ENCODE results near the gene PARD3B. TPM values are rescaled to one million over a fixed set of nuclear protein-coding genes. Genes with fewer than 3 reads are reported as not detected.

The PARD3B gene
- polyA plus RNA-seq, 3 donors, result 2.0 to 13.6 (median 5.0) TPM

GRCh38 chr2:205032093-205032551 lies 486.8 kb downstream of the PARD3B start:
- 65 to 90% (median 84%) methylated on average over 4 of the region's 4 CpGs for WGBS, 3 donors
- no peak overlapping the region for H3K27ac ChIP-seq (ENCODE audit: low read depth, low read length)

DNA sequence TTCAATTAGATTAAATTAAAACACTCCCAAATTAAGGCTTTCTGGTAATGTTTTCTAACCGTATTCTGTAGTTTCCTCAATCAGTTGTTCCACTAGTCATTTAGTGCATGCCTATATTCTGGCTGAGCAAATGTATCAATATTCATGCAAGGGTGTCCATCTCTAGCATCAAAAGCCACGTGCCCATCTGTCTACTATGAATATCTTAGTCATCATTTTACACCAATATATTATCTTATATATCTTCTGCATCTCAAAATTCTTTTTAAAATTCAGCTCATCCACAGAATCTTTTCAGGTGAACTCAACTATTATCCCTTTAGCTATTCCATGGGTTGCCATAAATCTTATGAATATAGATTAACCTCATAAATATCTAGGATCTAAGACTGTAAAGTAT lies 488.2 kb downstream of the PARD3B start:
- H3K27ac ChIP-seq (ENCODE audit: low read depth, low read length), result no peak overlapping the region
- 88 to 99% (median 89%) methylated on average over 2 of the region's 2 CpGs for WGBS, 3 donors

DNA sequence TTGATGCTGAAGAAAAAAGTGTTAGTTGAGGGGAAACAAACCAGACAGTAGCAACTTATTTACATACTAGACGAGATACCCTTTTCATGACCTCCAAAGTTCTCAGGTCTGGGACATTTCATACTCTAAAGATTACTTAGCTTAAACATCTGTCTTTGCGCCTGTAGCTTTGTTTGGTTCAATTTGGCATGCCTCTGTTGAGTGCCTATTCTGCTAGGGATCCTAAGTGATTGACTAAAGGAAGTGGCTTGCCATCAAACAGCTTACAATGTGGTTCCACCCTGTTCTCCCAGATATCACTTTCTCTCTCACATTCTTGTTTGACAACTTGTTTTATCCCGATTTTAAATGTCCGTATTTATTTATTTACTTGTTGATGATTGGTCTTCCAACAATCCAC lies 488.8 kb downstream of the PARD3B start:
- 62 to 81% (median 80%) methylated on average over 4 of the region's 4 CpGs for WGBS, 3 donors
- no peak overlapping the region for H3K27ac ChIP-seq (ENCODE audit: low read depth, low read length)

- 87 to 100% (median 93%) methylated on average over 1 of the region's 1 CpG for WGBS, 3 donors
- no peak overlapping the region for H3K27ac ChIP-seq (ENCODE audit: low read depth, low read length)
Observed at GRCh38 chr2:205040323-205040722, 495.0 kb downstream of the PARD3B start.

- 66 to 76% (median 73%) methylated on average over 5 of the region's 5 CpGs for WGBS, 3 donors
- no peak overlapping the region for H3K27ac ChIP-seq (ENCODE audit: low read depth, low read length)
Observed at GRCh38 chr2:205041472-205042130, 496.3 kb downstream of the PARD3B start.

GRCh38 chr2:205043285-205043684 lies 498.0 kb downstream of the PARD3B start:
- H3K27ac ChIP-seq (ENCODE audit: low read depth, low read length), result no peak overlapping the region

DNA sequence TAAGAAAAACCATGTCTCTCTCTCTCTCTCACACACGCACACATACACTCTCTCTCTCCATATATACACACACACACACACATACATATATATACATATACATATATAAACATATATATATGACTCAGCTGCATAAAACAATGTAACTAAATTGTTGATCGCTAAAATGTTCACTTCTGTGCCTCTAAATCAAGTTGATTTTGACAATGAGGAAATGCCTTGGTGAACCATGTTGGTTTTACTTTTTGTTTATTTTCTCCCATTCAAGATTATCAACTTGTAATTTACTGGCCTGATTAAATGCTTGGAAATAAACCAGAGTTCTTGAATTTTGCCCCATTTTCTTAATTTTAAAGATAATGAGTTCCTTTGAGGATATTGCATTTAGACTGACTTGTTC lies 500.4 kb downstream of the PARD3B start:
- no peak overlapping the region for H3K27ac ChIP-seq (ENCODE audit: low read depth, low read length)
- WGBS, 3 donors, result 78 to 94% (median 88%) methylated on average over 2 of the region's 2 CpGs

DNA sequence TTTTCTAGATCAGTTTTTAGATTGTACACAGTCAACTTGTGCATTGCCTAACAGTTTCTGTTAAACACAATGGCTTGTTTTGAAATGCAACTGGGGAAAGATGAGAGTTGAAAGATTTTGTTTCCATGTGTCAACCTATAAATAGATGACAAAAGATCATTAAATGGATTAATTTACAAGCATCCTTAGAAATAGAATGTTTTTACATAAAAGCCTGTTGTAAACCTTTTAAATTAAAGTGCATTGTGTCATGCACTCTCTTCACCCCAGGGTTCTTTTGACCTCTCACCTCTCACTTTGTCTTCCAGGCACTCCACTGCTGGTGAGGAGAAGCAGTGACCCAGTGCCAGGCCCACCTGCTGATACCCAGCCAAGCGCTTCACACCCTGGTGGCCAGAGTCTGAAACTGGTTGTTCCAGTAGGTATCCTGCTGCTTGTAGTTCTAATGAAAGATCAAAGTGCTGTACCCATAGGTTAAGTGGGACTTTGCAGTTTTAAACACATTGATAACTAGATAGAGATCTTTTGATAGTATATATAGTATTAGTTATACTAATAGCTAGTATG lies 502.1 kb downstream of the PARD3B start:
- 94 to 100% (median 96%) methylated on average over 1 of the region's 1 CpG for WGBS, 3 donors
- H3K27ac ChIP-seq (ENCODE audit: low read depth, low read length), result no peak overlapping the region

DNA sequence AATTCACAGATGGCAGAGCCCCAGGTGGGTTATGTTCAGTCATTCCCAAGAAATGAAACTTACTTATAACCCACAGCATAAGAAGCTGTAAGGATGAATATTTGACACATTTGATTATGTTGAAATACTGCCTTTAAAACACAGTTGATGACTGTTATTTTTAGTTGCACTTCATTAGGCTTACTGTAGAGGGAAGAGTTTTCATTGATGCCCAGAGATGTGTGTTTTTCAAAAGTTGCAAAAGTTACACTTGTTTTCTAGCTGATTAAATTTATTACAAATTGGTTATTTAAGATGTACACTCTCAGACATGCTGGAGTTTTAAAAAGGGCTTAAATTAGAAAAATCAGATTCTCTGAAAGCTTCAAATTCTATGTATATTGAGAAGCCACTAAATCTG lies 506.1 kb downstream of the PARD3B start:
- H3K27ac ChIP-seq (ENCODE audit: low read depth, low read length), result no peak overlapping the region

- 87 to 92% (median 88%) methylated on average over 2 of the region's 2 CpGs for WGBS, 3 donors
Observed at GRCh38 chr2:205052781-205053180, 507.5 kb downstream of the PARD3B start.

DNA sequence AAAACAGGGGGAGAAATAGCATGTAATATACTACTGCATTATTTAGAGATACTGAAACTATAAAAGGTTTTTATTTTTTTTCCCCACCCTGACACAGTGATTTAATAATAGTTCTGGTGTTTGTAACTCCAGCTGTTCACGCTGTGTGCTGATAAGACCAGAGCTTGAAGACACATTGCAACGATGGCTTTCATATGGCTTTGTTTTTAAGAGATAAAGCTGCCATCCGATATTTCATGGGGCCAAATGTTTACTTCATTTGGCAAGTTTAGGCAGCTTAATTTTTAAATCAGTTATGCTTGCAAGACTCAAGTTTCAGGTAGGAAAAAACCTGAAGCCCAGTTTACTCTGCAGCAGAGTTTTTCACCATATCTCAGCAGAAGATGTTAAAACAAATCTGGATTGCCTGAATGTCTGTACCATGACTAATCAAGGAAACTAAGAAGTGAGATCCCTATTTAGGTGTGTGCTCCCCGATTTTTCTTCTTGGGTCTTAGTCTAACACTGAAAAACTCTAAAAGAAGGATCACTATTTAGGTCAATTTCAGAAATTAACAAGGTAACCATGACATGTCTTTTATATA lies 508.6 kb downstream of the PARD3B start:
- WGBS, 3 donors, result 41 to 49% (median 43%) methylated on average over 4 of the region's 4 CpGs
- H3K27ac ChIP-seq (ENCODE audit: low read depth, low read length), result no peak overlapping the region

More at GRCh38 chr2:205052781-205053180, 507.5 kb downstream of the PARD3B start:
- no peak overlapping the region for H3K27ac ChIP-seq (ENCODE audit: low read depth, low read length)

DNA sequence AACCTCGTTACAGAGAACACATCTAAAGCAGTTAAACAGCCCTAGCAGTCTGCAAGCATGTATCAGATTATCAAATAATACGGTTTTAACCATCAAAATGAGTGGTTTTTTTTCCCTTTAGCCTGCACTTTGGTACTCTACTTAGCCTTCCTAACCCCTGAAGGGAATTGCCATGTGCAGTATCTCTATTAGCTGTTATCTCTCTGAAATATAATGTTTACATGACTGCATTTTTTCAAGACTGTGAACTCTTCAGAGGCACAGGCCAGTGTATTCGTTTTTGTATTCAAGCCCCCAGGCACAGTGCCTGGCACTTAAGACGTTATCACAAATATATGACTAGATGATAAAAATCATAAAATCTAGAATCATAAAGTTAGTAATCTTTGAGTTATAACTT lies 509.5 kb downstream of the PARD3B start:
- H3K27ac ChIP-seq (ENCODE audit: low read depth, low read length), result no peak overlapping the region
- WGBS, 3 donors, result 70 to 83% (median 73%) methylated on average over 4 of the region's 4 CpGs

DNA sequence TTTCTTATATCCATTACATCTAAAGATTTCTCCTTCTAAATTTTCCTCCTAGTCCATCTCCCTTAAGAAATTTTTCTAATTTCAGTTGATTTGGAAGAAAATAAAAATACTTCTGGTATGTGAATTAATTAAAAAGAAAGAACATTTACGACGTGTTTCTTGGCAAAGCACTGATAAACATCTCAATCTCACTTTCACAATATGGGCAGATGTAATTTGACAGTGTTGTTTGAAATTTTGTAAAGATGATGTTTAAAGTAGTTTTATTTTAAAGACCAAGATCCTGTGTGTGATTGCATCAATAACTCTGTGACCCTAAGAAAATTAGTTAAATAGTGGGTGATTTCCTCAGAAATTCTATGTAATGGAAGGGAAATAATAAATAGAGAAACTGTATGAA lies 510.0 kb downstream of the PARD3B start:
- WGBS, 3 donors, result 64 to 72% (median 67%) methylated on average over 2 of the region's 2 CpGs
- H3K27ac ChIP-seq (ENCODE audit: low read depth, low read length), result no peak overlapping the region

DNA sequence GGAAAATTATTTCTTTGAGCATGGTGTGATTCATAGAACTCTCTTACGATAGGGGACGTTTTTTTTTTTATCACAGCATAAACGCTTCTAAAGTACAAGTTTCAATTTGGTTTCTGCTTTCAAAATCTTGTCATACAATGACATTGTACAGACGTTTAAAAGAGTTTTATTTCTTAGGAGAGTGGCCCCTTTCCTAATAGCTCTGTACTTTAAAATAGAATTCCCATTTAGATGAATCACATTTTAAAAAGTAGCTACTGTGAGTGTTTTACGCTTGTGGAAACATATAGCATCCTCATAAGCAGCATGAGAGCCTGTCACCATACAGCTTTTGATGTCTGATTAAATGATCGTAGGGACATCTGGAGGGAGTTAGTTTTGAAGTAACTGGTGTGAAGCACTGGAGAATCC lies 510.9 kb downstream of the PARD3B start:
- no peak overlapping the region for H3K27ac ChIP-seq (ENCODE audit: low read depth, low read length)
- 61 to 65% (median 64%) methylated on average over 6 of the region's 6 CpGs for WGBS, 3 donors

- WGBS, 3 donors, result 88 to 93% (median 91%) methylated on average over 2 of the region's 2 CpGs
- H3K27ac ChIP-seq (ENCODE audit: low read depth, low read length), result no peak overlapping the region
Observed at GRCh38 chr2:205058409-205058808, 513.1 kb downstream of the PARD3B start.

GRCh38 chr2:205060269-205060668 lies 515.0 kb downstream of the PARD3B start:
- 87 to 93% (median 89%) methylated on average over 2 of the region's 2 CpGs for WGBS, 3 donors

DNA sequence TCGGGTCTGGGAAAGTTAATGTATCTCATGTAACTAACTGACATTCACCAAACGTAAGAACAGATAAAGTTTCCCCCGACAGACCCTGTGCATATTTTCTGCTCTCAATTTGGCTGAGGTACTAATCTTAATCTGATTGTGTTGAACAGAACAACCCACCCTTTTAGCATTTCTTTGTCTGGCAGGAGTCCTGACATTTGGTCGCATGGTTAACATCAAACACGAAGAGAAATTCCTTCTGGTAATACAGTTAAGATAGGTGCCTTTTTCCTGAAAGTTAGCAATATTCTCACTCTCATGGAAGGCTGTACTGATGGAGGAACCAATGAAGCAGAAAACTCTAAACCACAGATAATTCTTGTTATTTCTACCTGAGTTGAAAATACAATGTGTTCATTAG lies 520.8 kb downstream of the PARD3B start:
- no peak overlapping the region for H3K27ac ChIP-seq (ENCODE audit: low read depth, low read length)

More at GRCh38 chr2:205060269-205060668, 515.0 kb downstream of the PARD3B start:
- no peak overlapping the region for H3K27ac ChIP-seq (ENCODE audit: low read depth, low read length)

GRCh38 chr2:205069928-205070327 lies 524.7 kb downstream of the PARD3B start:
- no peak overlapping the region for H3K27ac ChIP-seq (ENCODE audit: low read depth, low read length)

More for the DNA sequence above, 520.8 kb downstream of the PARD3B start:
- 71 to 80% (median 75%) methylated on average over 5 of the region's 5 CpGs for WGBS, 3 donors

DNA sequence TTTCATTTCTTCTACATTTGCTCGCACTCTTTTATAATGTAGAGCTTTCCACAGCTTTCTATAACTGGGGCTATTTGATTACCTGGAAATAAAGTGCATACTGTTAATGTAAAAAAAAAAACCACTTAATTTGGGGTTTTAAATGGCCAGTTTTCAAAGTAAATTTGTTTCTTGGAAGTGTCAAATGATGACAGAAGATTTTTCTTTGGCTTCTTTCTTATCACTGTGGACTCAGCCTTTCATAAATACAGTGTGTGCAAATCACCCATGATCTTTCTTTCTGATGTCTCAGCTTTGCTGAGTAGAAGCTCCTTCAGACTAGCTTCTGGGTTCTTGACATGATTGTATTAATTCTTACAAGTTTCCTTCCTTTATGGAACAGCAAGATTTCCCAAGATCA lies 525.6 kb downstream of the PARD3B start:
- 95 to 98% (median 97%) methylated on average over 1 of the region's 1 CpG for WGBS, 3 donors
- no peak overlapping the region for H3K27ac ChIP-seq (ENCODE audit: low read depth, low read length)

More at GRCh38 chr2:205069928-205070327, 524.7 kb downstream of the PARD3B start:
- whole genome bisulfite sequencing, 3 donors, result 93 to 97% (median 96%) methylated on average over 1 of the region's 1 CpG

Measured in adipose tissue (tissue), 3 donors.